Placental epithelial cell (primary cell): ENCODE results near the gene ACAP2. TPM values are rescaled to one million over a fixed set of nuclear protein-coding genes. Genes with fewer than 3 reads are reported as not detected.

ENCODE experiments used
- small RNA-seq: library from RNA; depleted of rRNA; stranded (forward); fragments of <200 nt; gene quantifications from one replicate; pipeline ENCODE3, GENCODE V24; 2012
- total RNA-seq: library from RNA; depleted of rRNA; stranded (reverse); fragments of >200 nt; gene quantifications from 2 replicates; pipeline ENCODE4 v1.2.3, GENCODE V29; 2012

ACAP2 gene
- total RNA-seq, result 34.6 and 40.8 TPM in 2 replicates

GRCh38 chr3:195442573-195443390, at the start of gene ACAP2:
Gene ACAP2 (minus strand): TSS chr3:195443020. CDS start chr3:195442847, 173 bp downstream.

GRCh38 chr3:195270817-195271409, 171.9 kb downstream of the ACAP2 start, which contains the start of gene XXYLT1:
Gene XXYLT1 (minus strand): TSS chr3:195271159. CDS start chr3:195271058, 101 bp downstream.

Small RNA genes within 50 kb of the gene (small RNA-seq; reads per million reads assigned to genes)
- not detected for gene RF00019

Other genes with a start within 250 kb of the ACAP2 start
- gene XXYLT1, start 171.9 kb downstream of the ACAP2 start, total RNA-seq, result 10.6 and 29.8 TPM in 2 replicates
- 64.8 and 78.5 TPM in 2 replicates for gene PPP1R2, start 100.3 kb upstream of the ACAP2 start, total RNA-seq
- gene APOD, start 140.9 kb upstream of the ACAP2 start, total RNA-seq, result not detected in 2 replicates